ENCODE measurements around the gene HECTD1. TPM values are rescaled to one million over a fixed set of nuclear protein-coding genes. Genes with fewer than 3 reads are reported as not detected.

The HECTD1 gene
- total RNA-seq, 4 donors from 2014 or later, result 188 to 251 (median 201) TPM

GRCh38 chr14:31170411-31170810 is 37.2 kb downstream of the HECTD1 start:
- no peak overlapping the region for H3K4me3 ChIP-seq (ENCODE audit: low read depth, poor library complexity, severe bottlenecking)
- TF ChIP-seq CTCF (IDR thresholded peaks at IDR 0.05), result no peak
- TF ChIP-seq POLR2A (IDR thresholded peaks at IDR 0.05), result no peak
- intact Hi-C loops (cut with DNase I; ENCODE audit: low total_unique reads), result no loop called here
- no peak for DNase-seq (ENCODE audit: low spot score in 2 of 2)
- WGBS, 2 donors, result 98% methylated on average over 1 of the region's 1 CpG

GRCh38 chr14:31169877-31170276 is 37.7 kb downstream of the HECTD1 start:
- intact Hi-C loops (cut with DNase I; ENCODE audit: low total_unique reads), result no loop called here
- TF ChIP-seq POLR2A (IDR thresholded peaks at IDR 0.05), result no peak
- no peak for TF ChIP-seq CTCF (IDR thresholded peaks at IDR 0.05)
- 95 to 97% methylated on average over 5 of the region's 5 CpGs for WGBS, 2 donors
- no peak overlapping the region for H3K4me3 ChIP-seq (ENCODE audit: low read depth, poor library complexity, severe bottlenecking)
- DNase-seq (ENCODE audit: low spot score in 2 of 2), result no peak

- H3K4me3 ChIP-seq (ENCODE audit: low read depth, poor library complexity, severe bottlenecking), result no peak overlapping the region
- intact Hi-C loops (cut with DNase I; ENCODE audit: low total_unique reads), result no loop called here
- no peak for TF ChIP-seq CTCF (IDR thresholded peaks at IDR 0.05)
- TF ChIP-seq POLR2A (IDR thresholded peaks at IDR 0.05), result no peak
- 92 to 97% methylated on average over 5 of the region's 5 CpGs for whole genome bisulfite sequencing, 2 donors
- DNase-seq (ENCODE audit: low spot score in 2 of 2), result no peak
These were observed 40.6 kb downstream of the HECTD1 start for GRCh38 chr14:31167032-31167431.

- 79 to 91% methylated on average over 3 of the region's 3 CpGs for WGBS, 2 donors
- no peak overlapping the region for H3K4me3 ChIP-seq (ENCODE audit: low read depth, poor library complexity, severe bottlenecking)
- no peak for TF ChIP-seq CTCF (IDR thresholded peaks at IDR 0.05)
- TF ChIP-seq POLR2A (IDR thresholded peaks at IDR 0.05), result no peak
- DNase-seq (ENCODE audit: low spot score in 2 of 2), result no peak
- intact Hi-C loops (cut with DNase I; ENCODE audit: low total_unique reads), result no loop called here
These were observed 41.4 kb downstream of the HECTD1 start for GRCh38 chr14:31166271-31166561.

GRCh38 chr14:31164115-31164514 is 43.5 kb downstream of the HECTD1 start:
- WGBS, 2 donors, result 94 to 96% methylated on average over 4 of the region's 4 CpGs
- TF ChIP-seq CTCF (IDR thresholded peaks at IDR 0.05), result no peak
- TF ChIP-seq POLR2A (IDR thresholded peaks at IDR 0.05), result no peak
- intact Hi-C loops (cut with DNase I; ENCODE audit: low total_unique reads), result no loop called here
- H3K4me3 ChIP-seq (ENCODE audit: low read depth, poor library complexity, severe bottlenecking), result no peak overlapping the region
- no peak for DNase-seq (ENCODE audit: low spot score in 2 of 2)

- intact Hi-C loops (cut with DNase I; ENCODE audit: low total_unique reads), result no loop called here
- 90 to 93% methylated on average over 16 of the region's 16 CpGs for WGBS, 2 donors
- TF ChIP-seq CTCF (IDR thresholded peaks at IDR 0.05), result no peak
- TF ChIP-seq POLR2A (IDR thresholded peaks at IDR 0.05), result no peak
- no peak overlapping the region for H3K4me3 ChIP-seq (ENCODE audit: low read depth, poor library complexity, severe bottlenecking)
- no peak for DNase-seq (ENCODE audit: low spot score in 2 of 2)
These were observed 44.5 kb downstream of the HECTD1 start for GRCh38 chr14:31162910-31163649.

Measured in lower leg skin (tissue), 4 donors.